HG03175 (cell line): ENCODE results near the gene DHX29.

Experiments
- ATAC-seq: cut with Tn5 transposase; IDR thresholded peaks from one replicate; pipeline ENCODE4 v1.9.1; 2021; ENCODE audit warnings: mild to moderate bottlenecking, moderate library complexity; ENCODE audit not compliant: unreplicated experiment

The DHX29 gene

DNA sequence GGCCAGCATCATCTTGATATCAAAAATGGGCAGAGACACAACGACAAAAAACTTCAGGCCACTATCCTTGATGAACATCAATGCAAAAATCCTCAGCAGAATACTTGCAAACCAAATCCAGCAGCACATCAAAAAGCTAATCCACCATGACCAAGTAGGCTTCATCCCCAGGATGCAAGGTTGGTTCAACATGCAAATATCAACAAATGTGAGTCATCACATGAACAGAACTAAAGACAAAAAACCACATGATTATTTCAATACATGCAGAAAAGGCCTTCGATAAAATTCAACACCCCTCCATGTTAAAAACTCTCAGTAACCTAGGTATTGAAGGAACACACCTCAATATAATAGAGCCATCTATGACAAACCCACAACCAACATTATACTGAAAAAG, 8.8 kb upstream of the DHX29 start:
- ATAC-seq = no peak

DNA sequence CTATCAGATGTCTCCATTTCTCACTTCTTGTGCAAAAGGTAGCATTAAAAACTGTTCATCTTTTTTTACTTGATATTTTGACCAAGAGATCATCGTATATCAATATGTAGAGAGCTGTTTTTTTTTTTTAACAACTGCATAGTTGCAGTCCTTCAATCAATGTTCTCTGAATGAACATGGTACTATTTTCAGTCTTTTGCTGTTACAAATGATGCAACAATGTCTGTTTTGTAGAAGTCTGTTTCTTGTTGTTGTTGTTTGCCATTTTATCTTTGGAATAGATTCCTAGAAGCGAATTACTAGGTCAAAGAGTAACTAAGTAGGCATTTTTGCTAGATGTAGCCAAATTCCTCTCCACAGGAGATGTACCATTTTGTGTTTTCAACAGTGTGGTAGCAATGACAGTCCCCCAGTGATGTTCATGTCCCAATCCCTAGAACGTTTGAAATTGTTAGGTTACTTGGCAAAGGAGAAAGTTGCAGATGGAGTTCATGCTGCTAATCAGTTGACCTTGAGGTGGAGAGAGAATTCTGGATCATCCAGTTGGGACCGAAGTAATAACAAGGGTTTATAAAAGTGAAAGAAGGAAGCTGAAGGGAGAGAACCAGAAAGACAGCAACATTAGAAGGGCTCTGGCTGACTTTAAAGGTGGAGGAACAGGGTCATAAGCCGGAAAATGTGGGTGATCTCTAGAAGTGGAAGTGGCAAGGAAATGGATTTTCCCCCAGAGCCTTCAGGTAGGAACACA, 6.5 kb upstream of the DHX29 start:
- no peak for ATAC-seq

DNA sequence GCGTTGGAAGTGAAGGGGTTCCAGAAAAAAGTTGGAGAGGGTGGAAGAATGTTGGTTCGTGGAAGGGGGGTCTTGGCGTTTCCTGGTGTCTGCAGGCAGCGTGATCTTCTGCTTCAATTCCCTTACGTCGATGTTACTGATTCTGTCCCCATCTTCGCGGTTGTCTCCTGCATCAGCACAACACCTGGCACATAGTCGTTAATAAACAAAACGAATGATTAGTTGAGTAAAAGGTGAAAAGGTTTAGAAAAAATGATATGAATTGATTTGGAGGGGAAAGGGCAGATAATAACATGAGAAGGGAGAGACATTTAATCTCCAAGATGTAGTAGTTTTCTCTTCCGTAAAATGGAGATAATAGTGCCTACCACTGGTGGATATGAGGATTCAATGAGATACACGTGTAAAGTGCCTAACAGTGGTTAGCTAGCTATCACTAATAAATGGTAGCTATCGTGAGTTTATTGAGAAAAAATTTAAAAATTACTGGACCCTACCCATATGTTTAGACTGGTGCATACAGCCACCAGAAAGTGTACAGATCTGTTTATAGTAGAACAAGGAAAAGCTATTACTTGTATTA, 851 bp upstream of the DHX29 start:
- ATAC-seq = peak; percentile 13

DNA sequence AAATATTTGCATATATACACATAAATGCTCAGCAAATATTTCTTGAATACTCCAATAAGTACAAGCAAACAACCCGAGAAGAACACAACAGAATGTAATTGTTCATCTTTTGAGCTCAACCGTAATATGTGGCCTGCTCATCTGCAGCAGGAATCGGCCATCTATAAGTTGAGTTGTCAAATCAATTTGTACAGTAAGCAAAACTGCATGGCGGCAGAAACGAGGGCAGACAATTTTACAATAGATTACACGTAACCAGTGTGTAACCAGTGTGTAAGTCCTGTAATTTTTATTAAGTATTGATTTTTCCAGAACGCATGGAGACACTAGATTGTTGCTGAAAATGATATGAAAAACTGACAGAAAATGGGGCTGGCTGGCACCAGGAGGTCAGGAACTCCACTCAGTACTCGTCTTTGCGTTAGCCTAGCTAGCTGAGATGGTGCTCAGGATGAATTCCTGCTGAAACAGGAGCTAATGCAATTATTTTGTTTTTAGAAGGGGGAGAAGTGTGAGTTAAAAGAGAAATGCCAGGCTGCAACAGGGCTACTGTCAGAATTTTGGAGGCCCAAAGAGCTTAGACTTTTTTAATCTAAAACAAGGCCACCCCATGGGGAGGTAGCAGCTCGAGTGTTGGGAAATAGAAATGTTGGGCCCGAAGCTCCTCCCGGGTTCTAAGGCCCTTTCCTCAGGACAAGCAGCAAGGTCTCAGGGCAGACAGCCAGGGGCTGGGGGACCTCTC, 682 bp downstream of the DHX29 start:
- ATAC-seq = peak; percentile 1

DNA sequence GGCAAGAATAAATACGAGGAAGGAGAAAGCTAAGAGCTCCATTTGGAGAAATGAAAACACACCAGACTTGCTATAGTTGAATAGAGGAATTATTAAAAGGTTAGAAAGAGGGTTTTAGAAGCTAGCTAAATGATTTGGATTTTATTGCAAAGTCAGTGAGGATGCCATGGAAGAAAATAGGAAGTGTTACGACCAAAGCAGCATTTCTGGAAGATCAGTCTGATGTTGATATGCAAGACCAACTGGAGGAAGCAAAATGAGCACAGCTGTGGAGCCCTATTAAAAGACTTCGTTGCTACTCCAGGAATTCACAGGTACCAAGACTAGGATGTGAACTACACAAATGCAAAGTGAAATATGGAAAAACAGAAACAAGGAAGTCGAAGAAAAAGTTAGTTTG, 2.1 kb downstream of the DHX29 start:
- ATAC-seq = no peak

DNA sequence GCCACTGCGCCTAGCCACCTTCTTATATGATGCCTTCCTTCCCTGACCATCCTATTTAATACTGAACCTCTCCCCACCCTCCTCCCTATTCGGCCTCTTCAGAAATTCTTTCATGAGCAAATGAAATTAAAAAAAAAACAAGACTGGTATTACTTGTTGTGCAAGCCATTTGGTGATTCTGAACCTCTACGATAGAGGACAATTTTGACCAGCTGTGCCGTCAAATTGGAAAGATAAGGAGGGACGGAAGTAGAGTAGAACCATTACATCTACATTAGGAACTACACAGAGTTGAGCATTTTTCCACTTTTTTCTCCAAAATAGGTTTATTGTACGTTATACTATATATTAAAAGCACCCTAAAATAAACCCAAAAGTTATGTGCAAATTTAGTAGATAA, 2.9 kb downstream of the DHX29 start:
- no peak for ATAC-seq

DNA sequence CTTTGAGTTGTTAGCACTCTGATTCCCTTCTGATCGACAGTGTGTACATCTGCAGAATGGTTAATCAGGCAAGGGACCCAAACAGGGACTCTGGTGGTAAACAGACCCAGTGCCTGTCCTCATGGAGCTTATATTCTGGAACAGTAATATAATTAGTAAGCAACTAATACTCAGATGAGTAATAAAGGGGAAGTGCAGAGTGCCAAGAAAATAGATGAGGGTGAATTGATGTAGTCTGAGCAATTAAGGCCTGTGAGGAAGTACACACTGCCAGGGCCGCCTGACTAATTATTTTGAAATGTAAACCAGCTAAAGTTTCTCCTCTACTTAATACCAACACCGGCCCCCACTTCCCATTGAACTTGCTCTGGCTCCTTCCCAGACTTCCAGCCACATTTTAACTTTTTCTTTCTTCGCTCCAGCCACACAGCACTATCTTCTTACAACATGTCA, 4.2 kb downstream of the DHX29 start:
- no peak for ATAC-seq

DNA sequence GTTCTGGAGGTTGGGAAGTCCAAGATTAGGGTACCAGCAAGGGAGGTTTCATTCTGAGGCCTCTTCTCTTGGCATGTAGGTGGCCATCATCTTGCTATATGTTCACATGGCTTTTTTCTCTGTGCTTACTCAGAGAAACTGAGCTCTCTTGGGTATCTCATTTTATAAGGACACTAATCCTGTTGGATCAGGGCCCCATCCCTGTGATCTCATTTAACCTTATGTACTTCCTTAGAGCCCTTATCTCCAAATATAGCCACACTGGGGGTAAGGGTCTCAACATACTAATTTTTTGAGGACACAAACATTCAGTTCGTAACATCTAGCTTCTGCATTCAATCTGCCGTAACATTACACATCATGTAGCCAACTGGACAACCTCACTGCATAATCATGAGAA, 6.6 kb downstream of the DHX29 start:
- no peak for ATAC-seq

DNA sequence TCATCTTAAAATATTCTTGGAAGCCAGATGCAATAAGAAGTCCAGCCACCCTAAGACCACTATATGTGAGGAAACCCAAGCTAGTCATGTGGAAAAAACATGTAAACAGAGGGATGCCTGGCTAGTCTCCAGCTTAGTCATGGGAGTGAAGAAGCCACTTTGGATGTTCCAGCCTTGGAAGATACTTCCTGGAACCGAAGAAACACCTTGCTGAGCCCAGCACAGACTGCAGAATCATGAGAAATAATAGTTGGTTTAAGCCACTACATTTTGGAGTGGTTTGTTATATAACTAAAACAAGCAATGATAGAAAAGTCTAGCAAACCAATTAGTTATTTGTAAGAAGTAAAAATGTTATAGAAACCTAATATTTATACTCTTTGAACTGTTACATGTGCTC, 12.6 kb downstream of the DHX29 start:
- no peak for ATAC-seq

DNA sequence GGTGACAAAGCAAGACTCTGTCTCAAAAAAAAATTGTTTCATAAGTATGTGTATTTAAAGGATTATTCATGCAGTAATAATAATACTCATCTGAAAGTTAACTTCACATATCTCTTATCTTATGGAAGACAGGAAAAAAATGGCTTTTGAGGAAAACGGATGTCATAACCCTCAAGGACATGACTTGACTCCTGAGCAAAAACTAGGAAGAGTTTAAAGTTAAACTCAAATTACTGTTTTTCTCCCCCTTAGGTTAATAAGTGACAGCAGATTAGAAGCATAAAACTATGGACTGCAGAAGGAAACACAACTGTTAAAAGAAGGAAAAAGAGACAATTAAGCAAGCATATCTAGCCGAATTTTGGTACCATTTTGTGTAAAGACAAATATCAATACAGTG, 16.5 kb downstream of the DHX29 start:
- ATAC-seq = no peak

DNA sequence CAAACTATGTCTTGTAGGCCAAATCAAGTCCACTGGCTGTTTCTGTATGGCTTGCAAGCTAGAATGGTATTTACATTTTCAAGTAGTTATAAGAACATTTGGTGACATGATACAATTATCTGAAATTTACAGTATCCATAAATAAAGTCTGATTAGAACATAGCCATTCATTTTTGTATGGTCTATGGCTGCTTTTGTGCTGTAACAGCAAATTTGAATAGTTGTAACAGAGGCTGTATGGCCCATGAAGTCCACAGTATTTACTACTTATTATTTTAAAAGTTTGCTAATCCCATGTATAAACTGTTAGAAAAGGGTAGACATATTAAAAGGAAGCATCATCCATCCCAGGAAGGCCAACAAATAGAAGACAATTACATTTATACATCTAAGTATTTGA, 17.7 kb downstream of the DHX29 start:
- ATAC-seq = no peak

DNA sequence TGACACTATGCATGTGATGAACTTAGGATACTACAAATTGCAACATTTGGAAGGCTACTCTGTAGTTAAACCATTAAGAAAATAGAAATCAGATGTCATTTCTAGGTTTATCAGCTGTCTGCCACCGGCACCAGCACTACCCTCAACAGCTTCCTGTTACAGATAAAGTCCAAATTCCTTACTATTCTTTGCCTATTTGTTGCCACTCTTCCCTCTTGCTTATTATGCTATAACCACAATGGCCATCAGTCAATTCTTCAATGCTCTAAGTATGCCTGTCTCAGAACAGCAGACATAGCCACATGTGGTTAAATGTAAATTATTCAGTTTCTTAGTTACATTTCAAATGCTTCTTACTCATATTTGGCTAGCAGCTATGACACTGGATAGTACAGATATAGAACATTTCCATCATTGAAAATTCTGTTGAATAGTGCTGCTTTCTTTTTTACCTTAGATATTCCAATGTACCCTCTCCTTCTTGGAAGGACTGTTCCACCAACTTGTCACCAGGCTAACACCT, 21.0 kb downstream of the DHX29 start:
- ATAC-seq = no peak

DNA sequence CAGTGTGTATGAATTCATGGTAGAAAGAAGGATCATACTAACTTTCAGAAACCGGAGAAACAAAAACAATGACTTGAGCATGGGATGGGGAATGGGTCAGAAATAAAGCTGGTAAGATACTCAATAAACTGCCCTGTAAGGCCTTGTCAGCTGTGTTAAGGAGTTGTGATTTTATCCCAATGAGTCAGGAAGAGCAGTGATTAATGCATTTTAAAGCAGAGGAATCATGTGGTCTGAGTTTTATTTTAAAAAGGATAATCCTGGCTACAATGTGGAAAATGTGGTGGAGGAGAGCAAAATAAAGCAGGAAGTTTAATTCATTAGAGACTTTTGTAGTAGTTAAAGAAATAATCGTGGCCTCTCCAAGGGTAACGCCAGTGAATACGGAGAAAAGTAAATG, 28.7 kb downstream of the DHX29 start:
- no peak for ATAC-seq

DNA sequence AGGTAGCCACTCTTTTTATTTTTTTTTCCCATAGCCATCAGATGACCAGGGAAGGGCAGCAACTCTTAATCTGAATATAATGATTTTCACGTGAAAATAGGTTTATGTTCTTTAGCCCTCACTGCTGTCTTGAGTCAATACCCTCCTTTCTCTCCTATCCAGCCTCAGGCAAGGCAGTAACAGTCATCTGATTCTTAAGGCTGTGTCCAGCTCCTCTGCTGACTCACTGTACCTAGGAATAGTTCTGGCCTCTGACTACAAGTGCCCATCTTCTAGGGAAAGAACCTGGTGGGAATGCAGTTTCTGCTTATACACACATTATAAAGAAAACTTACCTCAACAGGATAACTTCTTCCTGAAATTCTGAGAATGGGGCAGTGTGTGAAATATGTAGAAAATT, 30.7 kb downstream of the DHX29 start:
- ATAC-seq = no peak

DNA sequence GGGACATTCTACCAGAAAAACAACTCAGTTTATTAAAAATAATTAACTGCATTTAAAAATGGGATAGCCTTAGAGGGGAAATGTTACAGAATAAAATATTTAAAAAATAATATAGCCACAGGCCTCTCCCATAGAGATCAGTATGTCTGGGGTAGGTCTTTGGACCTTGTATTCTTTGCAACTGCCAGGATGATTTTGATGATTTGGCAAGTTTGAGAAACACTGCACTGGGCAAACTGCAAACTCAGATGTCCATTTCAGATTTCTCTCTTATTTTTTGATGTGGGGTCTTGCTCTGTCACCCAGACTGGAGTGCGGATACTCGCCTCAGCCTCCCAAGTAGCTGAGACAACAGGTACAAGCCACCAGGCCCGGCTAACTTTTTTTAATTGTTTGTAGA, 49.2 kb downstream of the DHX29 start:
- ATAC-seq = no peak

DNA sequence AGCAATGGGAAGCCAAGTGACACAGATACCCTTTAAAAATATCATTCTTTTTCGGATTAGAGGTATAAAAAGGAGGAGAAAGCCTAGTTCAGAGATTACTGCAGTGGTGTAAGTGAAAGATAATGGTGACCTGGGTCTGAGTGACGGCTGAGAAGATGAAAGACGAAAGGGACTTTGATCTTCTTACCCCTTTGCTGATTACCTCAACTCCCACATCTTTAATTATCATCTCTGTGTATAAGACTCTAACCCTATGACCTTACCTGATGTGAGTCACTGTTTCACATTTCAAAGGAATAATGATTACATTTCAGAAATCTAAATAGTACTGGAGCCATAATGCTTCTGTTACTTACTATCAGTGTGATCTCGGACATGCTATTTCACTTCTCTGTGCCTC, 52.7 kb downstream of the DHX29 start:
- no peak for ATAC-seq

DNA sequence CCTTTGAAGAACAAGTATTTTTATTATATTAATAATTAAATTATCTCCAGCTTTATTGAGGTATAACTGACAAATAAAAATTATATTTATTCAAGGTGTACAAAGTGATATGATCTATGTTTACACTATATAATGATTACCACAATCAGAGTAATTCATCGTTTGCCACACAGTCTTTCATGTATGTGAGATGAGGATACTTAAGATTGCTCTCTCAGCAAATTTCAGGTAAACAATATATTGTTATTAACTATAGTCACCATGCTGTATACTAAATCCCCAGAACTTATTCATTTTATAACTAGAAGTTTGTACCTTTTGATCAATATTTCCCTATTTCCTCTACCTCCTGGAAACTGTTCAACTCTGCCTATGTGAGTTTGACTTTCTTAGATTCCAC, 57.4 kb downstream of the DHX29 start:
- ATAC-seq = no peak

DNA sequence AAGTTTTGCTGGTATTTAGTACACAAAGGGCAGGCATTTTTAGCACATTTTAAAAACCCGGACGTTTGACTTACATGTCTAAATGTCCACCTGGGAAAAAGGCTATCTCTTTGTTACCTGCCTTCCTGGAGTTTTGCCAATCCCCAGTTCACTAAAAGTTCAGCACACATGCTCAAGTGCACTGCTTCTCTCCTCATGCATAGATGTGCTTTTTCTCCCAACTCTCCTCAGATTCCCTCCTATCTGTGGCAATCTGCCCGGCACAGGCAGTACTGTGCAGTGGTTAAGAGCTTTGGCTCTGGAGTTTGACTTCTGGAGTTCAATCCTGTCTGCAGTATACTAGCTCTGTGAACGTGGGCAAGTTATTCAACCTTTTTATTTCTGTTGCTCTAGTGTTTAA, 65.7 kb downstream of the DHX29 start:
- ATAC-seq = no peak

DNA sequence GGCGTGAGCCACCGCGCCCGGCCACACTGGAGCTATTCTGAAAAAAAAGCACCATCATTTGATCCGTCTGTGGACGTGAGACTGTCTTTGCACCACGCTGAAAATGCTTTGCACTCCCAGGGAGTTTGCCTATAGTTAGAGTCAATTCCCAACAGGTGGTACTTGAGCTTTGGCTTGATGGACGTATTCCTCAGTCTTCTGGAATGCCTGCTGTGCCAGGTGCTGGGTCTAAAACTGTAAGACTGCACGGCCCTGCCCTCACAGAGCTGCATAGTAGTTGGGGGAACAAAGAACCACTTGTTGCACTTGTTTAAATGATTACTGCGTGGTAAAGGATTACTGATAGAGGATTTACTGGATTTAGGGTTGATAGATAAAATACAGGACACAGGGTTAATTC, 70.7 kb downstream of the DHX29 start:
- ATAC-seq = no peak

DNA sequence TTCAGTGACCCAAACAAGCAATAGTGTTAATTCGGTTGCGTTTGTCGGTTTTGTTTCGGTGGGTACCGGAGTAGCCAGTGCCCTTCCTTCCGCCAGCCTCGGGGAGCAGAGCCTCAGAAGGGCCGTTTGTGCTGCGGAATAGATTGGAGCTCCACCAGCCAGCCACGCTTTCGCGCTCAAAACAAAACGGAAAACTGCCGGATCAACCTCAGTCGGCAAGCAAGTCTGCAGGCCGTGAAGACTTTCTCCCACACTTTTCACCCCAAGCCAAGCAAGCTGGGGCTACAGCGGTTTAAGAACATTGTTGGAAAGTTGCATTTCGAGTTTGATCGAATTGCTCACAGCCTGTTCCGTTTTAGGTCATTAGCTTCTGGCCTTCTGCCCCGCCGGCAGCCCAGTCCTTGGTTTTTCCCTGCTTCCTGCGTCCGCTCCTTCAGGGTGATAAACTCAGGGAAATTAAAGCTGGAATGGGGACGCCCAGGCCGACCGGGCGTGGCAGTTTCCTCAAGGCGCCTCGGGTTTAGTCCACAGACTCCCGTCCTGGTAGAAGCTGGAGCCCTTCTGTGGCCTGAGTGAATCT, 73.3 kb downstream of the DHX29 start:
- no peak for ATAC-seq
